ENCODE measurements around the gene ELL.

The ELL gene

DNA sequence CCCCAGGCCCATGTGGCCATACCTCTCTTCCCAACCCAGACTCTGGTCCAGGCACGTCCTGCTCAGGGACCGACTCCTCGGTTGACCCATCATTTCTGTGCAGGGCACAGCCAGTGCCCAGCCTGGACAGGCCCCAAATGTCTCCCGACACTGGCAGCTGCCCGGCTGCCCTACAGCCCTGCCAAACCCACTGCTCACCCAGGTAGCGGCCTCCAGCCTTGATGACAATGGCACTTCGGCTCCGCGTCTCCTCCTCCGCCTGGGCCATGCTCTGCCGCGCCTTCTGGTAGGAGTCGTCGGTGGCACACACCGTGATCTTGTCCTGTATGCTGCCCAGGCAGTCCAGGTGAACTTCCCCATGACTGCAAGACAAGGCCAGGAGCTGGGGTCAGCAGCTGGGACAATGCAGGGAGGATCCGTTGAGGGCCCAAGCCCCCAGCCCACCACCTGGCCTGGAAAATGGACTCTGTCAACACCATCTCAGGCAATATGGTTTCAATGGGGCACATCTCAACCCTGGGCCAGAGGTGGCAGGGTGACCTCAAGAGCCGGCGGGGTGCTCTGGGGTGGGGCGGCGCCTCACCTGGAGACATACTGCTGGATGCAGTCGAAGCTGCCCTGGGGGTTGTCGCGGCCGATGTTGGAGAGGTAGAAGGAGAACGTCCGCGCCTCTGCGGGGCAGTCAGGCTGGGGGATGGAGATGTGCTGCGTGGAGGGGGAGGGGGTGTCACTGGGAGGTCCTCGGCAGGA lies 56.5 kb downstream of the ELL start:
- Histone ChIP-seq H2BK120ac (ENCODE audit: low read depth, low read length) (no peak overlapping the region), H3K27me3 (ENCODE audit: insufficient read depth, low read length, poor library complexity) (no peaks in the 10 kb centered on the region), H2BK15ac (replicated peaks; ENCODE audit: low read depth) (no peak overlapping the region), H3K9ac (ENCODE audit: low read length) (no peak overlapping the region), H3K36me3 (ENCODE audit: control insufficient read depth, insufficient read depth, low read length) (peaks cover 2% of the 10 kb centered on the region), H3K18ac (ENCODE audit: low read length) (no peak overlapping the region), H4K5ac (ENCODE audit: low read length) (no peak overlapping the region), H3K23ac (ENCODE audit: low read length) (no peak overlapping the region), H3K4me2 (ENCODE audit: low read length) (no peak overlapping the region), H4K8ac (ENCODE audit: low read depth, low read length) (no peak overlapping the region), H3K79me1 (ENCODE audit: low read length) (peaks cover 2% of the 10 kb centered on the region), H3K79me2 (ENCODE audit: control insufficient read depth, insufficient read depth, low read length) (no peaks in the 10 kb centered on the region), H3K4me1 (ENCODE audit: control insufficient read depth, low read depth, low read length) (no peaks in the 10 kb centered on the region), H3K56ac (ENCODE audit: low read length) (no peak overlapping the region), H2AK5ac (ENCODE audit: low read length) (no peak overlapping the region), H3K4ac (ENCODE audit: low read depth, low read length) (no peak overlapping the region), H3K4me3 (ENCODE audit: low read length) (no peak overlapping the region), H2BK5ac (ENCODE audit: low read length) (no peak overlapping the region), H3K27ac (ENCODE audit: low read depth, low read length) (no peak overlapping the region)
- no peak for DNase-seq
- WGBS (ENCODE audit: extremely low coverage, insufficient coverage, low lambda C conversion rate), result no CpG with 5 or more reads among the region's 30 CpGs

DNA sequence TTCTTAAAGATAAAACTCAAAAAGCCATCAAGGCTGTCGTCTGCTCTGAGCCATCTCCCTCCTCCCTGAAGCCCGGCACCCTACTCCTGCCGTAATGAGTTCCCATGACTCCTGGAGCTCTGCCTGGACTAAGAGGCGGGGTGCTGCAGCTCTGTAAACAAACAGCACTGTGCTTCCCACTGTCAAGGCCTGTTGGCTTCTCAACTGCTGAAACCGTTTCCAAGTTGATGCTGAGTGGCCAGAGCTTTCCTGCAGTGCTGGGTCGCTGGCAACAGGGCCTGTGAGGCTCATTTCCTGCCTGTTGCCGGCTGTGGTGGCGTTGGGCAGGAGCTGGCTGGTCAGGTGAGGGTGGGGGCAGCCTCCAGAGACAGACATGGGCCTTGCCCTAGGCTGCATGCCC lies 57.2 kb downstream of the ELL start:
- peaks cover 2% of the 10 kb centered on the region for H3K79me1 ChIP-seq (ENCODE audit: low read length)
- H3K18ac ChIP-seq (ENCODE audit: low read length), result no peak overlapping the region
- H3K56ac ChIP-seq (ENCODE audit: low read length), result no peak overlapping the region
- H2BK120ac ChIP-seq (ENCODE audit: low read depth, low read length), result no peak overlapping the region
- whole genome bisulfite sequencing (ENCODE audit: extremely low coverage, insufficient coverage, low lambda C conversion rate), result no CpG with 5 or more reads among the region's 8 CpGs
- no peaks in the 10 kb centered on the region for H3K4me1 ChIP-seq (ENCODE audit: control insufficient read depth, low read depth, low read length)
- H4K8ac ChIP-seq (ENCODE audit: low read depth, low read length), result no peak overlapping the region
- no peak overlapping the region for H2BK5ac ChIP-seq (ENCODE audit: low read length)
- no peak overlapping the region for H3K9ac ChIP-seq (ENCODE audit: low read length)
- H3K23ac ChIP-seq (ENCODE audit: low read length), result peak overlapping the region; percentile 6
- H3K4me3 ChIP-seq (ENCODE audit: low read length), result no peak overlapping the region
- no peak overlapping the region for H4K5ac ChIP-seq (ENCODE audit: low read length)
- H3K27me3 ChIP-seq (ENCODE audit: insufficient read depth, low read length, poor library complexity), result no peaks in the 10 kb centered on the region
- no peak for DNase-seq
- H3K27ac ChIP-seq (ENCODE audit: low read depth, low read length), result no peak overlapping the region
- no peaks in the 10 kb centered on the region for H3K79me2 ChIP-seq (ENCODE audit: control insufficient read depth, insufficient read depth, low read length)
- H3K36me3 ChIP-seq (ENCODE audit: control insufficient read depth, insufficient read depth, low read length), result peaks cover 2% of the 10 kb centered on the region
- H3K4ac ChIP-seq (ENCODE audit: low read depth, low read length), result no peak overlapping the region
- no peak overlapping the region for H3K4me2 ChIP-seq (ENCODE audit: low read length)
- no peak overlapping the region for H2AK5ac ChIP-seq (ENCODE audit: low read length)
- H2BK15ac ChIP-seq (replicated peaks; ENCODE audit: low read depth), result no peak overlapping the region

DNA sequence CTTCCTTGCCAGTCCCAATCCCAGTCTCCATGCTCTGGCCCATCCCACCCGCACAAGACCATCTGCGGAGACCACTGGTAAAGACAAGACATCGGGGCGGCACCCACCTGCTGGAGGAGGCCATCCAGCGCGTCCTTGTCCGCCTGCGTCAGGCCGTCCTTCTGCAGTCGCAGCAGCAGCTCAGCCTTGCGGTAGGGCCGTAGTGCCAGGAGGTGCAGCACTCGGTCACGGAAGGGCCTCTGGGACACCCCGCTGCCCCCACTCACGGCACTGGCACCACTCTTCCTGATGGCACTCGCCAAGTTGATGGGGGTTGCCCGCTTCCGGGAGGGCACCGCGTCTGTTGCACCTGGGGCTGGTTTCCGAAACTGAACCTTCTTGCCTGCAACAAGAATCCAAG lies 60.4 kb downstream of the ELL start:
- WGBS (ENCODE audit: extremely low coverage, insufficient coverage, low lambda C conversion rate), result no CpG with 5 or more reads among the region's 22 CpGs
- Histone ChIP-seq H3K27ac (ENCODE audit: low read depth, low read length) (no peak overlapping the region), H2BK15ac (replicated peaks; ENCODE audit: low read depth) (no peak overlapping the region), H2BK120ac (ENCODE audit: low read depth, low read length) (no peak overlapping the region), H3K4me3 (ENCODE audit: low read length) (no peak overlapping the region), H3K18ac (ENCODE audit: low read length) (no peak overlapping the region), H3K56ac (ENCODE audit: low read length) (no peak overlapping the region), H3K36me3 (ENCODE audit: control insufficient read depth, insufficient read depth, low read length) (peaks cover 2% of the 10 kb centered on the region), H3K4ac (ENCODE audit: low read depth, low read length) (no peak overlapping the region), H3K79me2 (ENCODE audit: control insufficient read depth, insufficient read depth, low read length) (no peaks in the 10 kb centered on the region), H4K5ac (ENCODE audit: low read length) (no peak overlapping the region), H2BK5ac (ENCODE audit: low read length) (no peak overlapping the region), H3K79me1 (ENCODE audit: low read length) (peaks cover 2% of the 10 kb centered on the region), H3K23ac (ENCODE audit: low read length) (no peak overlapping the region), H4K8ac (ENCODE audit: low read depth, low read length) (no peak overlapping the region), H3K4me1 (ENCODE audit: control insufficient read depth, low read depth, low read length) (peaks cover 3% of the 10 kb centered on the region), H3K27me3 (ENCODE audit: insufficient read depth, low read length, poor library complexity) (no peaks in the 10 kb centered on the region), H3K4me2 (ENCODE audit: low read length) (no peak overlapping the region), H2AK5ac (ENCODE audit: low read length) (no peak overlapping the region), H3K9ac (ENCODE audit: low read length) (no peak overlapping the region)
- DNase-seq, result no peak

DNA sequence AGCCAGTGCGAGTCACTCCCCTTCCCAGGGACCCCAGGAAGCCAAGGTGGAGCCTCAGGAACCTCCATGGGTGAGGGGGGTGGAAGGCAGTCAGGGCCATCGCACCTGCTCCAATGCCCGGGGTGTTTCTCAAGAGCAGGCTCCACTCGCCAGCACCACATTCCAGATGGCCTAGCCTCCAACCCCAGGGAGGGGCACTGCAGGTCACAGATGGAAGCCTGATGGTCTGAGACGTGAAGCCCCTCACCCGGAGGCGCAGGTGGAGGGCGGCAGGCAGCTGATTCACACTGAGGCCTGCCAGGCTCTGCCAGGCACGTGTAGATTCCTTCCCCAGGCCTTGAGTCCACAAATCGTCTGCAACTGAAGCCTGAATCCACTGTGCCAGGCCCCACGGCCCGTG lies 61.0 kb downstream of the ELL start:
- H3K36me3 ChIP-seq (ENCODE audit: control insufficient read depth, insufficient read depth, low read length), result peaks cover 2% of the 10 kb centered on the region
- peaks cover 3% of the 10 kb centered on the region for H3K4me1 ChIP-seq (ENCODE audit: control insufficient read depth, low read depth, low read length)
- no peak overlapping the region for H3K4ac ChIP-seq (ENCODE audit: low read depth, low read length)
- H3K9ac ChIP-seq (ENCODE audit: low read length), result no peak overlapping the region
- no peaks in the 10 kb centered on the region for H3K79me1 ChIP-seq (ENCODE audit: low read length)
- no peaks in the 10 kb centered on the region for H3K27me3 ChIP-seq (ENCODE audit: insufficient read depth, low read length, poor library complexity)
- H4K5ac ChIP-seq (ENCODE audit: low read length), result no peak overlapping the region
- H3K79me2 ChIP-seq (ENCODE audit: control insufficient read depth, insufficient read depth, low read length), result no peaks in the 10 kb centered on the region
- no peak overlapping the region for H2BK120ac ChIP-seq (ENCODE audit: low read depth, low read length)
- no peak overlapping the region for H3K4me3 ChIP-seq (ENCODE audit: low read length)
- H3K23ac ChIP-seq (ENCODE audit: low read length), result no peak overlapping the region
- DNase-seq, result no peak
- WGBS (ENCODE audit: extremely low coverage, insufficient coverage, low lambda C conversion rate), result no CpG with 5 or more reads among the region's 12 CpGs
- no peak overlapping the region for H4K8ac ChIP-seq (ENCODE audit: low read depth, low read length)
- no peak overlapping the region for H2BK15ac ChIP-seq (replicated peaks; ENCODE audit: low read depth)
- no peak overlapping the region for H3K56ac ChIP-seq (ENCODE audit: low read length)
- H2BK5ac ChIP-seq (ENCODE audit: low read length), result no peak overlapping the region
- H3K18ac ChIP-seq (ENCODE audit: low read length), result no peak overlapping the region
- H3K4me2 ChIP-seq (ENCODE audit: low read length), result no peak overlapping the region
- H2AK5ac ChIP-seq (ENCODE audit: low read length), result no peak overlapping the region
- H3K27ac ChIP-seq (ENCODE audit: low read depth, low read length), result no peak overlapping the region

DNA sequence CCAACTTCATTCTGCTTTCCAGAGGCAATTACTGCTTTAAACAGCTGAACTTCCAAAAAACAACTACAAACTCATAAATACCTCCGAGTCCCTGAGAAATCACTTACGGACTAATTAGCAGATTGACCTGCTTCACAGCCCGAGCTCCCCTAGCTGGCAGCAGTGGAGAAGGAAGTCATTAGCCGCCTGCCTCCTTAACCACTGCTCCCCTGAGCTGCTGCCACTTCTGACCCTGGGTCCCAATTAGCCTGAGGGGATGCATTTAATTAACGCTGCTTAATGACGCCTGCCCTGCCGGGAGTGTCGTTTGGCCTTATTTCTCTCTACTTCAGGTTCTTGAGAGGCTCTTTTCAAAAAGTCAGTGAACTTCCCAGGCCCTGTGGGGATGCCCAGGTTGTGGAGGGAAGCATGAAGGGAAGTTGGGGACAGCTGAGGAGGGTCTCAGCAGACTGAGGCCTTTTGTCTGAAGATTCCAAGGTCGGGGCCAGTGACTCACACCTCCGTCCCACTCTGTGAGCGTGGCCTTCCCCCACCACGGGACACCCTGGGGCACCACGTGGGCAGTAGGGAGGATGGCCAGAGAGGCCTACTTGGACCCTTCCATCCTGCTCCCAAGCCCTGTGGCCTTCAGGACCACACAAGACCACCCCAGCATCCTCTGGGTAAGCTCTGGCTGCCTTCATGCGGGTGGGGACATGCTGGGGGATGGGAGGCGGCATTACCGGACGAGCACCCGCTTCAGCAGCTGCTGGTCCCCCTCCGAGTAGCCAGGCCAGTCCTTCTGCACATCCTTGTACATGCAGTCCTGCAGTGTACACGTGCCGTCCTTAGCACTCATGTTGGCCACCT lies 64.2 kb downstream of the ELL start:
- no peak overlapping the region for H4K5ac ChIP-seq (ENCODE audit: low read length)
- H2BK5ac ChIP-seq (ENCODE audit: low read length), result no peak overlapping the region
- H3K79me2 ChIP-seq (ENCODE audit: control insufficient read depth, insufficient read depth, low read length), result no peaks in the 10 kb centered on the region
- H2BK120ac ChIP-seq (ENCODE audit: low read depth, low read length), result no peak overlapping the region
- H2BK15ac ChIP-seq (replicated peaks; ENCODE audit: low read depth), result no peak overlapping the region
- H3K4me1 ChIP-seq (ENCODE audit: control insufficient read depth, low read depth, low read length), result peaks cover 3% of the 10 kb centered on the region
- H3K23ac ChIP-seq (ENCODE audit: low read length), result no peak overlapping the region
- H3K18ac ChIP-seq (ENCODE audit: low read length), result no peak overlapping the region
- H2AK5ac ChIP-seq (ENCODE audit: low read length), result no peak overlapping the region
- no peak overlapping the region for H3K4me3 ChIP-seq (ENCODE audit: low read length)
- no peaks in the 10 kb centered on the region for H3K27me3 ChIP-seq (ENCODE audit: insufficient read depth, low read length, poor library complexity)
- H3K36me3 ChIP-seq (ENCODE audit: control insufficient read depth, insufficient read depth, low read length), result peaks cover 2% of the 10 kb centered on the region
- H3K56ac ChIP-seq (ENCODE audit: low read length), result peak overlapping the region; percentile 15
- no peaks in the 10 kb centered on the region for H3K79me1 ChIP-seq (ENCODE audit: low read length)
- WGBS (ENCODE audit: extremely low coverage, insufficient coverage, low lambda C conversion rate), result no CpG with 5 or more reads among the region's 21 CpGs
- no peak overlapping the region for H4K8ac ChIP-seq (ENCODE audit: low read depth, low read length)
- peak; percentile 42 for DNase-seq
- no peak overlapping the region for H3K27ac ChIP-seq (ENCODE audit: low read depth, low read length)
- H3K4ac ChIP-seq (ENCODE audit: low read depth, low read length), result no peak overlapping the region
- H3K9ac ChIP-seq (ENCODE audit: low read length), result no peak overlapping the region
- no peak overlapping the region for H3K4me2 ChIP-seq (ENCODE audit: low read length)
